ENCODE results near the gene GLCCI1.

DNA sequence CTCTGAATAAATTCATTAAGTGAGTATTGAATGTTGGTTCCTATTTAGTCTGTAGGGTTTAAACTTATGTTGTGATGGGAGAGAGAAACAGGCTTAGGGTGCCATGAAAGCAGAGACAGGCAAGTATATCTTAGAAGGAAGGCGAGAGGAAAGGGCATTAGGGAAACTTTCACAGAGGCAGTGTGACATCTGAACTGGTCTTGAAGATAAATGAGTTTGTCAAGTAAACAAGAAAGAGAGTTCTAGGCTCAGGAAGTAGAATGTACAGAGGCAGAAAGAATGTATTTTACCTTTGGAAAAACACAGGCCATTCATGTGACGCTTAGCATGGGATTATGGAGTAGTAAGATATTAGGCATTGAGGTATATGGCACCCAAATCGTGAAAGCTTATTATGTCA is 34.5 kb downstream of the GLCCI1 start:
- TF ChIP-seq POLR2A (IDR thresholded peaks at IDR 0.05) (no peak), POLR2AphosphoS5 (IDR thresholded peaks at IDR 0.05) (no peak)
- TF ChIP-seq, protein P1, sequence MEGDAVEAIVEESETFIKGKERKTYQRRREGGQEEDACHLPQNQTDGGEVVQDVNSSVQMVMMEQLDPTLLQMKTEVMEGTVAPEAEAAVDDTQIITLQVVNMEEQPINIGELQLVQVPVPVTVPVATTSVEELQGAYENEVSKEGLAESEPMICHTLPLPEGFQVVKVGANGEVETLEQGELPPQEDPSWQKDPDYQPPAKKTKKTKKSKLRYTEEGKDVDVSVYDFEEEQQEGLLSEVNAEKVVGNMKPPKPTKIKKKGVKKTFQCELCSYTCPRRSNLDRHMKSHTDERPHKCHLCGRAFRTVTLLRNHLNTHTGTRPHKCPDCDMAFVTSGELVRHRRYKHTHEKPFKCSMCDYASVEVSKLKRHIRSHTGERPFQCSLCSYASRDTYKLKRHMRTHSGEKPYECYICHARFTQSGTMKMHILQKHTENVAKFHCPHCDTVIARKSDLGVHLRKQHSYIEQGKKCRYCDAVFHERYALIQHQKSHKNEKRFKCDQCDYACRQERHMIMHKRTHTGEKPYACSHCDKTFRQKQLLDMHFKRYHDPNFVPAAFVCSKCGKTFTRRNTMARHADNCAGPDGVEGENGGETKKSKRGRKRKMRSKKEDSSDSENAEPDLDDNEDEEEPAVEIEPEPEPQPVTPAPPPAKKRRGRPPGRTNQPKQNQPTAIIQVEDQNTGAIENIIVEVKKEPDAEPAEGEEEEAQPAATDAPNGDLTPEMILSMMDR (IDR thresholded peaks at IDR 0.05) = no peak
